IMR-90 (cell line): ENCODE data around the gene RNF114. TPM values are rescaled to one million over a fixed set of nuclear protein-coding genes. Genes with fewer than 3 reads are reported as not detected.

Source experiments
- ATAC-seq: fragments of 200-7000 bp; cut with Tn5 transposase; 2 replicates; pipeline ENCODE4 v1.9.1; 2020; ENCODE audit warnings: low read depth, mild to moderate bottlenecking, moderate library complexity
- BruUV-seq: library from RNA; stranded (reverse); fragments of 400-500 nt; replicated peaks from 2 replicates; lab custom pipeline; 2021; lab: Mats Ljungman, UMichigan
- CTCF ChIA-PET: fragments of 300-600 bp; formaldehyde crosslinking; extraction: SDS; loops from one replicate; lab custom pipeline; 2021; ENCODE audit warnings: antibody characterized with exemption; lab: Yijun Ruan, JAX
- POLR2A ChIA-PET: fragments of 300-600 bp; sonication (Branson Sonifier 250); formaldehyde crosslinking; loops from one replicate; lab custom pipeline; 2022; ENCODE audit warnings: antibody characterized with exemption; ENCODE audit not compliant: unreplicated experiment; lab: Charles Lee
- DNase-seq: peaks from one replicate; pipeline ENCODE4 v3.0.0; 2013
- H2AFZ ChIP-seq: replicated peaks from 2 replicates; pipeline ENCODE3; 2013; ENCODE audit warnings: low read length, mild to moderate bottlenecking; ENCODE audit not compliant: poor library complexity
- H2AK5ac ChIP-seq: 2 replicates; pipeline ENCODE4 v1.6.1; 2013; ENCODE audit warnings: low read depth, low read length, inconsistent platforms
- H2AK9ac ChIP-seq: replicated peaks from 2 replicates; pipeline ENCODE3; 2013; ENCODE audit warnings: mild to moderate bottlenecking, low read depth, low read length, moderate library complexity; ENCODE audit not compliant: poor library complexity
- H2BK120ac ChIP-seq: 2 replicates; pipeline ENCODE4 v1.6.1; 2013; ENCODE audit warnings: low read depth, low read length, inconsistent platforms
- H2BK15ac ChIP-seq: 3 replicates; pipeline ENCODE4 v1.6.1; 2013; ENCODE audit warnings: low read depth, low read length, inconsistent platforms
- H2BK20ac ChIP-seq: 2 replicates; pipeline ENCODE4 v1.6.1; 2013; ENCODE audit warnings: low read depth, mild to moderate bottlenecking, inconsistent platforms, low read length, moderate library complexity
- H2BK5ac ChIP-seq: 2 replicates; pipeline ENCODE4 v1.6.1; 2013; ENCODE audit warnings: mild to moderate bottlenecking, low read depth, low read length, inconsistent platforms; ENCODE audit not compliant: poor library complexity, severe bottlenecking
- H3K14ac ChIP-seq: replicated peaks from 2 replicates; pipeline ENCODE4 v1.6.1; 2013; ENCODE audit warnings: low read depth, low read length, inconsistent platforms
- H3K18ac ChIP-seq: 2 replicates; pipeline ENCODE4 v1.6.1; 2013; ENCODE audit warnings: low read depth, low read length, control low read depth
- H3K23ac ChIP-seq: 2 replicates; pipeline ENCODE4 v1.6.1; 2013; ENCODE audit warnings: low read depth, low read length, inconsistent platforms
- H3K27ac ChIP-seq: 2 replicates; pipeline ENCODE4 v1.5.1; 2013; ENCODE audit warnings: mild to moderate bottlenecking, control low read depth, low read length; ENCODE audit not compliant: insufficient read depth
- H3K27me3 ChIP-seq: 2 replicates; pipeline ENCODE4 v1.6.1; 2013; ENCODE audit warnings: low read length; ENCODE audit not compliant: control insufficient read depth, insufficient read depth
- H3K36me3 ChIP-seq: 2 replicates; pipeline ENCODE4 v1.6.1; 2013; ENCODE audit warnings: low read length, mixed read lengths; ENCODE audit not compliant: control insufficient read depth, insufficient read depth
- H3K4ac ChIP-seq: 2 replicates; pipeline ENCODE4 v1.6.1; 2013; ENCODE audit warnings: low read depth, low read length, inconsistent platforms
- H3K4me1 ChIP-seq: 2 replicates; pipeline ENCODE4 v1.6.1; 2013; ENCODE audit warnings: low read length, mixed read lengths; ENCODE audit not compliant: control insufficient read depth, insufficient read depth
- H3K4me2 ChIP-seq: 2 replicates; pipeline ENCODE4 v1.6.1; 2013; ENCODE audit warnings: low read depth, mild to moderate bottlenecking, control low read depth, low read length, moderate library complexity
- H3K4me3 ChIP-seq: 2 replicates; pipeline ENCODE4 v1.5.1; 2013; ENCODE audit warnings: low read depth, mild to moderate bottlenecking, control low read depth, low read length, moderate library complexity; ENCODE audit not compliant: insufficient read depth
- H3K56ac ChIP-seq: 2 replicates; pipeline ENCODE4 v1.6.1; 2013; ENCODE audit warnings: low read length, inconsistent platforms; ENCODE audit not compliant: insufficient read depth; ENCODE audit errors: extremely low read depth
- H3K79me1 ChIP-seq, 2 experiments: 2 replicates each; pipeline ENCODE4 v1.6.1; 2013; ENCODE audit warnings: low read length in 2 of 2, inconsistent platforms in 1 of 2, low read depth in 1 of 2
- H3K9ac ChIP-seq: 2 replicates; pipeline ENCODE4 v1.6.1; 2013; ENCODE audit warnings: low read depth, low read length, control low read depth
- H3K9me1 ChIP-seq: 2 replicates; pipeline ENCODE4 v1.6.1; 2013; ENCODE audit warnings: low read length, inconsistent platforms; ENCODE audit not compliant: insufficient read depth
- H3K9me3 ChIP-seq: 2 replicates; pipeline ENCODE4 v1.6.1; 2013; ENCODE audit warnings: low read length; ENCODE audit not compliant: control insufficient read depth, insufficient read depth
- H4K20me1 ChIP-seq: 2 replicates; pipeline ENCODE4 v1.6.1; 2013; ENCODE audit warnings: low read length, inconsistent platforms; ENCODE audit not compliant: insufficient read depth
- H4K5ac ChIP-seq: 2 replicates; pipeline ENCODE4 v1.6.1; 2013; ENCODE audit warnings: mild to moderate bottlenecking, low read depth, low read length, control low read depth
- H4K8ac ChIP-seq, 2 experiments: 2 replicates each; pipeline ENCODE4 v1.6.1; 2013; ENCODE audit warnings: low read depth in 2 of 2, low read length in 2 of 2, control low read depth in 1 of 2, inconsistent platforms in 1 of 2
- H4K91ac ChIP-seq: 2 replicates; pipeline ENCODE4 v1.6.1; 2013; ENCODE audit warnings: low read depth, low read length, inconsistent platforms; ENCODE audit not compliant: insufficient read depth
- BHLHE40 ChIP-seq: fragments of 150-350 bp; IDR thresholded peaks from 2 replicates; pipeline ENCODE4 v1.6.1; 2016; ENCODE audit warnings: mild to moderate bottlenecking, low read depth, low read length
- CEBPB ChIP-seq: IDR thresholded peaks from 2 replicates; pipeline ENCODE4 v1.6.1; 2012; ENCODE audit warnings: low read depth, low read length, improper control_type of control experiment
- CHD1 ChIP-seq: IDR thresholded peaks from 2 replicates; pipeline ENCODE4 v1.6.1; 2012; ENCODE audit warnings: low read depth, low read length, improper control_type of control experiment
- FOS ChIP-seq: fragments of 150-350 bp; IDR thresholded peaks from 2 replicates; pipeline ENCODE4 v1.6.1; 2016; ENCODE audit warnings: low read depth, low read length
- MAFK ChIP-seq: IDR thresholded peaks from 2 replicates; pipeline ENCODE4 v1.6.1; 2012; ENCODE audit warnings: low read depth, low read length, improper control_type of control experiment
- MAZ ChIP-seq: IDR thresholded peaks from 2 replicates; pipeline ENCODE4 v1.6.1; 2012; ENCODE audit warnings: low read depth, mild to moderate bottlenecking, low read length, improper control_type of control experiment, moderate library complexity, borderline replicate concordance
- MXI1 ChIP-seq: IDR thresholded peaks from 2 replicates; pipeline ENCODE4 v1.6.1; 2012; ENCODE audit warnings: low read depth, mild to moderate bottlenecking, low read length, moderate library complexity, borderline replicate concordance
- POLR2A ChIP-seq: IDR thresholded peaks from 2 replicates; pipeline ENCODE4 v1.6.1; 2012; ENCODE audit warnings: mild to moderate bottlenecking, low read depth, low read length
- RAD21 ChIP-seq: IDR thresholded peaks from 2 replicates; pipeline ENCODE4 v1.6.1; 2012; ENCODE audit warnings: low read length, improper control_type of control experiment
- RCOR1 ChIP-seq: IDR thresholded peaks from 2 replicates; pipeline ENCODE4 v1.6.1; 2012; ENCODE audit warnings: mild to moderate bottlenecking, low read length, improper control_type of control experiment; ENCODE audit not compliant: insufficient replicate concordance
- RFX5 ChIP-seq: IDR thresholded peaks from 2 replicates; pipeline ENCODE4 v1.8.0; 2012; ENCODE audit warnings: low read depth, mild to moderate bottlenecking, low read length, moderate library complexity
- SMC3 ChIP-seq: fragments of 150-350 bp; IDR thresholded peaks from 2 replicates; pipeline ENCODE4 v1.6.1; 2016; ENCODE audit warnings: low read depth, mild to moderate bottlenecking, antibody characterized with exemption, low read length, moderate library complexity
- WGBS, 2 experiments: methylation state at CpG; one replicate each; pipeline versions ENCODE4 v1.1.5 to v1.1.7; 2013; ENCODE audit warnings: missing lambda C conversion rate in 2 of 2; ENCODE audit not compliant: insufficient read length in 1 of 2; ENCODE audit errors: extremely low coverage in 2 of 2; 5-methylcytosine and 5-hydroxymethylcytosine counted together
- dilution Hi-C: fragments of 300-500 bp; cut with HindIII; formaldehyde crosslinking; loops from one replicate; pipeline ENCODE4 v1.14.3; 2018; ENCODE audit warnings: low sequenced_read_pairs; ENCODE audit not compliant: unreplicated experiment
- in situ Hi-C: fragments of 300-500 bp; cut with MboI; formaldehyde crosslinking; loops from 3 replicates; pipeline ENCODE4 v1.14.3; 2019; ENCODE audit warnings: low sequenced_read_pairs, inconsistent platforms, mixed read lengths
- intact Hi-C: fragments of 100-400 bp; cut with micrococcal nuclease; formaldehyde crosslinking; loops from 2 replicates; pipeline ENCODE4 v1.10.0; 2022
- polyA plus RNA-seq, 3 experiments: library from polyadenylated mRNA; depleted of rRNA; stranded (reverse); fragments of >200 nt; gene quantifications; 2 replicates each; pipeline ENCODE4 v1.2.3, GENCODE V29; 2012; ENCODE audit warnings: low replicate concordance in 1 of 3
- total RNA-seq: library from RNA; depleted of rRNA; stranded (reverse); fragments of >200 nt; gene quantifications from 2 replicates; pipeline ENCODE4 v1.2.3, GENCODE V29; 2012
- TF ChIP-seq, protein P1 (sequence below): fragments of 150-350 bp; IDR thresholded peaks from 2 replicates; pipeline ENCODE4 v1.6.1; 2017; ENCODE audit warnings: mild to moderate bottlenecking, antibody characterized with exemption, low read length, low read depth
- TF ChIP-seq, protein P2 (sequence below): conservative IDR thresholded peaks from 2 replicates; pipeline ENCODE4 v1.5.1; 2012; ENCODE audit warnings: mild to moderate bottlenecking, low read depth, low read length, improper control_type of control experiment

RNF114 gene
- total and polyA plus RNA-seq, 2 of the 4 experiments (the other 2 are of a cell fraction), result 44.6 to 62.3 TPM

DNA sequence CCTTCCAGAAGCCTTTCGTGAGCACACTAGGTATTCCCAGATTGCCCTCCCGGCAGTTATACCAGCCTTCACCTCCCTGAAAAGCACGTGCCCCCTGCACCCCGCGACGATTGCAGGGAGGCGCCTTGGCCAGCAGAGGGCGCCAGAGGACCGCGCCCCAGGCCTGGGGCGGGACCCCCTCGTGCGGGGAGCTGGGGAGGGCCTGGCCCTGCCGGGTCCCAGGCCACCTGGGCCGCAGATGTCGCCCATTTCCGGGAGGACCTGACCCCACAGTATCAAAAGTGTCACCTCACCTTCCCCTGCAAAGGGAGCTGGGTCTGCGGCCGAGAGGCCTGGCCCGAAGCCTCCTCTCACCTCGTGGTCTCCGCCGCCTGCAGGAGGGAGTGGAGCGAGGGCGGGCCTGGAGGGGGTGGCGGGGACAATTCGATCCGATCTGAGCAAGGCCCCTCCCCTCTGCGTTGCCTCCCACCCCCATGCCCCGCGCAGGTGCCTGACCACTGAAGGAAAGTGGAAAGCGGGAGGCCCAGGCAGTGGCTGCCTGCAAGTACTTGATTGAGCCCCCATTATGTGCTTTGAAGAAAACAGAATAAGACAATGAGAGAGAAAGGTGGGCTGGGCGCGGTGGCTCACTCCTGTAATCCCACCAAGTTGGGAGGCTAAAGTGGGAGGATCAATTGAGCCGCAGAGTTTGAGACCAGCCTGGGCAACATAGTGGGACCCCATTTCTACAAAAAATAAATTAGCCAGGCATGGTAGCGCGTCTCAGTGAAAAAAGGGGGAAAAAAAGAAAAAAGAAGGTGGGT is 43.0 kb downstream of the RNF114 start:
- Histone ChIP-seq H2AFZ (peak overlapping the region; percentile 87), H3K36me3 (peaks cover under 1% of the 10 kb centered on the region), H3K9ac (peak overlapping the region; percentile 30; the same call in 1 of the 2 replicates), H3K56ac (no peak overlapping the region), H4K91ac (peak overlapping the region; percentile 28), H3K27me3 (no peaks in the 10 kb centered on the region), H2BK5ac (no peak overlapping the region), H3K18ac (no peak overlapping the region), H3K23ac (no peak overlapping the region), H3K4me3 (peak overlapping the region; percentile 20), H2BK120ac (peak overlapping the region; percentile 67; the same call in 1 of the 2 replicates), H2AK9ac (peak overlapping the region; percentile 34), H4K8ac (peak overlapping the region in 1 of 2 experiments; percentile 69; a peak in 1 of 4 replicates), H2BK20ac (no peak overlapping the region), H3K79me1 (peaks cover 0 to 15% of the 10 kb centered on the region in 2 experiments; a peak in 2 of 4 replicates), H2BK15ac (peak overlapping the region; percentile 68; the same call in 1 of the 3 replicates), H3K14ac (no peak overlapping the region), H3K4me1 (peaks cover 6% of the 10 kb centered on the region), H3K9me3 (no peaks in the 10 kb centered on the region), H3K4me2 (peak overlapping the region; percentile 91), H4K20me1 (peaks cover 3% of the 10 kb centered on the region; the same call in 1 of the 2 replicates), H3K4ac (no peak overlapping the region), H3K27ac (no peak overlapping the region), H4K5ac (no peak overlapping the region), H3K9me1 (no peaks in the 10 kb centered on the region), H2AK5ac (0 out of 2 replicates have a peak overlapping the region, but pooled peaks have one; percentile 7)
- DNase-seq, result no peak
- 0% methylated on average over 1 of the region's 37 CpGs; no CpG with 5 or more reads in 1 of the 2 experiments for WGBS, 2 experiments
- intact Hi-C loops, result loop anchor here (1.0 kb wide), 2 partner anchors 92 to 200 kb away; no protein-coding TSS in a partner anchor
- POLR2A ChIA-PET, result interaction anchor here (0.6 to 1.1 kb wide), 2 partner anchors 9 kb away, joined by 5 to 8 read pairs; no protein-coding TSS in a partner anchor
- dilution Hi-C loops, result no loop called here
- no TSS peak for BruUV-seq
- TF ChIP-seq RAD21, result peak; percentile 98
- TF ChIP-seq, protein P1, sequence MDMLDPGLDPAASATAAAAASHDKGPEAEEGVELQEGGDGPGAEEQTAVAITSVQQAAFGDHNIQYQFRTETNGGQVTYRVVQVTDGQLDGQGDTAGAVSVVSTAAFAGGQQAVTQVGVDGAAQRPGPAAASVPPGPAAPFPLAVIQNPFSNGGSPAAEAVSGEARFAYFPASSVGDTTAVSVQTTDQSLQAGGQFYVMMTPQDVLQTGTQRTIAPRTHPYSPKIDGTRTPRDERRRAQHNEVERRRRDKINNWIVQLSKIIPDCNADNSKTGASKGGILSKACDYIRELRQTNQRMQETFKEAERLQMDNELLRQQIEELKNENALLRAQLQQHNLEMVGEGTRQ, result peak; percentile 63; the same call in 1 of the 2 replicates
- peak; percentile 61; the same call in 1 of the 2 replicates for TF ChIP-seq POLR2A
- peak; percentile 96 for TF ChIP-seq SMC3
- no peak for TF ChIP-seq CEBPB
- TF ChIP-seq CHD1, result no peak
- TF ChIP-seq FOS, result no peak
- TF ChIP-seq RCOR1, result no peak
- TF ChIP-seq RFX5, result no peak
- peak; percentile 62; the same call in 1 of the 2 replicates for TF ChIP-seq MXI1
- TF ChIP-seq, protein P2, sequence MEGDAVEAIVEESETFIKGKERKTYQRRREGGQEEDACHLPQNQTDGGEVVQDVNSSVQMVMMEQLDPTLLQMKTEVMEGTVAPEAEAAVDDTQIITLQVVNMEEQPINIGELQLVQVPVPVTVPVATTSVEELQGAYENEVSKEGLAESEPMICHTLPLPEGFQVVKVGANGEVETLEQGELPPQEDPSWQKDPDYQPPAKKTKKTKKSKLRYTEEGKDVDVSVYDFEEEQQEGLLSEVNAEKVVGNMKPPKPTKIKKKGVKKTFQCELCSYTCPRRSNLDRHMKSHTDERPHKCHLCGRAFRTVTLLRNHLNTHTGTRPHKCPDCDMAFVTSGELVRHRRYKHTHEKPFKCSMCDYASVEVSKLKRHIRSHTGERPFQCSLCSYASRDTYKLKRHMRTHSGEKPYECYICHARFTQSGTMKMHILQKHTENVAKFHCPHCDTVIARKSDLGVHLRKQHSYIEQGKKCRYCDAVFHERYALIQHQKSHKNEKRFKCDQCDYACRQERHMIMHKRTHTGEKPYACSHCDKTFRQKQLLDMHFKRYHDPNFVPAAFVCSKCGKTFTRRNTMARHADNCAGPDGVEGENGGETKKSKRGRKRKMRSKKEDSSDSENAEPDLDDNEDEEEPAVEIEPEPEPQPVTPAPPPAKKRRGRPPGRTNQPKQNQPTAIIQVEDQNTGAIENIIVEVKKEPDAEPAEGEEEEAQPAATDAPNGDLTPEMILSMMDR, result peak; percentile 96
- TF ChIP-seq MAFK, result no peak
- TF ChIP-seq BHLHE40, result peak; percentile 90
- peak; percentile 82 for TF ChIP-seq MAZ
- ATAC-seq, result peak; percentile 57
- in situ Hi-C loops, result no loop called here
- CTCF ChIA-PET, result interaction anchor here (0.5 to 7.0 kb wide), 17 partner anchors 10 to 198 kb away, joined by 3 to 98 read pairs (median 3); no protein-coding TSS in a partner anchor
